Measurements from ENCODE around the gene ATP1B3. TPM values are rescaled to one million over a fixed set of nuclear protein-coding genes. Genes with fewer than 3 reads are reported as not detected.

Gene ATP1B3
- polyA plus RNA-seq, 1 donor (not counting 4 experiments of a cell fraction or from before 2014, with no cell fraction given): 345 TPM

GRCh38 chr3:141929341-141929995, 53.0 kb downstream of the ATP1B3 start:
- no peak for FAIRE-seq
- H3K27me3 ChIP-seq (ENCODE audit: control insufficient read depth, extremely low read depth, insufficient read depth, low read length): no peaks in the 10 kb centered on the region
- no peak overlapping the region for H2AFZ ChIP-seq (ENCODE audit: control insufficient read depth, low read length)
- DNase-seq (ENCODE audit: low read depth, low spot score): no peak
- TF ChIP-seq EZH2 (IDR thresholded peaks at IDR 0.05; ENCODE audit: low read length): no peak
- TF ChIP-seq, protein P1, sequence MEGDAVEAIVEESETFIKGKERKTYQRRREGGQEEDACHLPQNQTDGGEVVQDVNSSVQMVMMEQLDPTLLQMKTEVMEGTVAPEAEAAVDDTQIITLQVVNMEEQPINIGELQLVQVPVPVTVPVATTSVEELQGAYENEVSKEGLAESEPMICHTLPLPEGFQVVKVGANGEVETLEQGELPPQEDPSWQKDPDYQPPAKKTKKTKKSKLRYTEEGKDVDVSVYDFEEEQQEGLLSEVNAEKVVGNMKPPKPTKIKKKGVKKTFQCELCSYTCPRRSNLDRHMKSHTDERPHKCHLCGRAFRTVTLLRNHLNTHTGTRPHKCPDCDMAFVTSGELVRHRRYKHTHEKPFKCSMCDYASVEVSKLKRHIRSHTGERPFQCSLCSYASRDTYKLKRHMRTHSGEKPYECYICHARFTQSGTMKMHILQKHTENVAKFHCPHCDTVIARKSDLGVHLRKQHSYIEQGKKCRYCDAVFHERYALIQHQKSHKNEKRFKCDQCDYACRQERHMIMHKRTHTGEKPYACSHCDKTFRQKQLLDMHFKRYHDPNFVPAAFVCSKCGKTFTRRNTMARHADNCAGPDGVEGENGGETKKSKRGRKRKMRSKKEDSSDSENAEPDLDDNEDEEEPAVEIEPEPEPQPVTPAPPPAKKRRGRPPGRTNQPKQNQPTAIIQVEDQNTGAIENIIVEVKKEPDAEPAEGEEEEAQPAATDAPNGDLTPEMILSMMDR (optimal IDR thresholded peaks at IDR 0.05 in 1 of 3, IDR thresholded peaks at IDR 0.05 in 1 of 3, conservative IDR thresholded peaks at IDR 0.05 in 1 of 3; ENCODE audit: extremely low read depth in 1 of 3, insufficient read depth in 2 of 3, low read length in 3 of 3): no peak
- dilution Hi-C loops (cut with MboI; ENCODE audit: extremely low pct_ligation_motif_present, low sequenced_read_pairs): no loop called here
- H3K4me3 ChIP-seq (ENCODE audit: control insufficient read depth in 2 of 3, extremely low read depth in 1 of 3, insufficient read depth in 2 of 3, low read depth in 1 of 3, low read length in 3 of 3): no peak overlapping the region
- no peaks in the 10 kb centered on the region for H3K9me3 ChIP-seq (ENCODE audit: control insufficient read depth, low read depth, low read length)
- H3K4me1 ChIP-seq (ENCODE audit: control insufficient read depth, extremely low read depth, insufficient read depth, low read length): no peaks in the 10 kb centered on the region
- no peak overlapping the region for H3K9ac ChIP-seq (ENCODE audit: control insufficient read depth, extremely low read depth, insufficient read depth, low read length)
- H3K9me1 ChIP-seq (ENCODE audit: control insufficient read depth, extremely low read depth, insufficient read depth, low read length): no peaks in the 10 kb centered on the region
- no peaks in the 10 kb centered on the region for H3K79me2 ChIP-seq (ENCODE audit: control insufficient read depth, insufficient read depth, low read length)
- no peak overlapping the region for H3K27ac ChIP-seq (ENCODE audit: control insufficient read depth, insufficient read depth, low read length)
- H3K4me2 ChIP-seq (ENCODE audit: control insufficient read depth, extremely low read depth, insufficient read depth, low read depth, low read length): no peak overlapping the region
- H4K20me1 ChIP-seq (ENCODE audit: control insufficient read depth, extremely low read depth, insufficient read depth, low read length): no peaks in the 10 kb centered on the region
- peaks cover 9 to 14% of the 10 kb centered on the region in 2 experiments for H3K36me3 ChIP-seq (ENCODE audit: control insufficient read depth in 2 of 2, extremely low read depth in 1 of 2, insufficient read depth in 2 of 2, low read length in 2 of 2)

GRCh38 chr3:141930801-141931200, 54.4 kb downstream of the ATP1B3 start:
- H2AFZ ChIP-seq (ENCODE audit: control insufficient read depth, low read length): no peak overlapping the region
- TF ChIP-seq EZH2 (IDR thresholded peaks at IDR 0.05; ENCODE audit: low read length): no peak
- TF ChIP-seq, protein P1 (optimal IDR thresholded peaks at IDR 0.05 in 1 of 3, IDR thresholded peaks at IDR 0.05 in 1 of 3, conservative IDR thresholded peaks at IDR 0.05 in 1 of 3; ENCODE audit: extremely low read depth in 1 of 3, insufficient read depth in 2 of 3, low read length in 3 of 3): no peak
- no peaks in the 10 kb centered on the region for H3K9me3 ChIP-seq (ENCODE audit: control insufficient read depth, low read depth, low read length)
- H4K20me1 ChIP-seq (ENCODE audit: control insufficient read depth, extremely low read depth, insufficient read depth, low read length): no peaks in the 10 kb centered on the region
- dilution Hi-C loops (cut with MboI; ENCODE audit: extremely low pct_ligation_motif_present, low sequenced_read_pairs): no loop called here
- no peaks in the 10 kb centered on the region for H3K79me2 ChIP-seq (ENCODE audit: control insufficient read depth, insufficient read depth, low read length)
- H3K36me3 ChIP-seq (ENCODE audit: control insufficient read depth in 2 of 2, extremely low read depth in 1 of 2, insufficient read depth in 2 of 2, low read length in 2 of 2): peaks cover 2 to 14% of the 10 kb centered on the region in 2 experiments
- H3K4me1 ChIP-seq (ENCODE audit: control insufficient read depth, extremely low read depth, insufficient read depth, low read length): no peaks in the 10 kb centered on the region
- DNase-seq (ENCODE audit: low read depth, low spot score) (no peak), FAIRE-seq (no peak)
- H3K27me3 ChIP-seq (ENCODE audit: control insufficient read depth, extremely low read depth, insufficient read depth, low read length): no peaks in the 10 kb centered on the region
- no peaks in the 10 kb centered on the region for H3K9me1 ChIP-seq (ENCODE audit: control insufficient read depth, extremely low read depth, insufficient read depth, low read length)
- no peak overlapping the region for H3K27ac ChIP-seq (ENCODE audit: control insufficient read depth, insufficient read depth, low read length)
- H3K4me2 ChIP-seq (ENCODE audit: control insufficient read depth, extremely low read depth, insufficient read depth, low read depth, low read length): no peak overlapping the region
- H3K4me3 ChIP-seq (ENCODE audit: control insufficient read depth in 2 of 3, extremely low read depth in 1 of 3, insufficient read depth in 2 of 3, low read depth in 1 of 3, low read length in 3 of 3): no peak overlapping the region
- no peak overlapping the region for H3K9ac ChIP-seq (ENCODE audit: control insufficient read depth, extremely low read depth, insufficient read depth, low read length)

Measured in keratinocyte (primary cell).